ENCODE measurements around the gene LRRC32.
"Not testable (repeated sequence)": the region's sequence is repeated elsewhere in the genome, so short reads cannot be mapped to it uniquely, and the experiment has no call there.

LRRC32 gene

DNA sequence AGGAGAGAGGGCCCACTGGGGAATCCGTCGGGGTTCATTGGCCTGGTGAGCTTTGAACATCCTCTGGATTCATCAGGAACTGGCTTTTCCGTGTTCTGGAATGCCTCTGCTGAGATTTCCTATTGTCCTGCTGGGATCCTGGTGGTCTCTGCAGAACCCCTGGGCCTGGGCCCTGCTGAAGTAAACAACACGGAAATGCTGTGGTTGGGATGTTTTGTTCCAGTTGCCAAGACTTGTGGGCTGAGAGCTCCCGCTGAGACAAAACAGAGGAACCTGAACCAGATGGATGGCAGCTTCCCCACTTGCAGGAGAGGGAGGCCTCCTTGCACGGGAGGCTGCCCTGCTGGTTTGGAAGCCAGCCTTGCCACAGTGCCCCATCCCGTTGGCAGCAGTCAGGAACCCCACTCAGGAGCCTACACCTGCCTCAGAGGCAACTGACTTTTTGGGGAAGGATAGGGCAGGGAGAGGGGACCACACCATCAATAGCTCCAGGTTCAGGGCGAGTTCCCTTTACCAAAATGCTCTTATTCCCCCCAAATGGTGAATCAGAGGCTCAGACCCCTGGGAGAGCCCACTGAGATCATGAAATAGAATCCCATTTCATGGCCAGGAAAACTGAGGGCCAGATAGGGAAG lies 60.7 kb downstream of the LRRC32 start:
- peak; percentile 78 for DNase-seq

DNA sequence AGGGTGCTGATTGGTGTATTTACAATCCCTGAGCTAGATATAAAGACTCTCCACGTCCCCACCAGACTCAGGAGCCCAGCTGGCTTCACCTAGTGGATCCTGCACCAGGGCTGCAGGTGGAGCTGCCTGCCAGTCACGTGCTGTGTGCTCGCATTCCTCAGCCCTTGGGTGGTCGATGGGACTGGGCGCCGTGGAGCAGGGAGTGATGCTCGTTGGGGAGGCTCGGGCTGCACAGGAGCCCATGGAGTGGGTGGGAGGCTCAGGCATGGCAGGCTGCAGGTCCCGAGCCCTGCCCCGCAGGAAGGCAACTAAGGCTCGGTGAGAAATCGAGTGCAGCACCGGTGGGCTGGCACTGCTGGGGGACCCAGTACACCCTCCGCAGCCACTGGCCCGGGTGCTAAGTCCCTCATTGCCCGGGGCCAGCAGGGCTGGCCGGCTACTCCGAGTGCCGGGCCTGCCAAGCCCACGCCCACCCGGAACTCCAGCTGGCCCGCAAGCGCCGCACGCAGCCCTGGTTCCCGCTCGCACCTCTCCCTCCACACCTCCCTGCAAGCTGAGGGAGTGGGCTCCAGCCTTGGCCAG lies 61.6 kb downstream of the LRRC32 start:
- DNase-seq, result not testable (repeated sequence)

DNA sequence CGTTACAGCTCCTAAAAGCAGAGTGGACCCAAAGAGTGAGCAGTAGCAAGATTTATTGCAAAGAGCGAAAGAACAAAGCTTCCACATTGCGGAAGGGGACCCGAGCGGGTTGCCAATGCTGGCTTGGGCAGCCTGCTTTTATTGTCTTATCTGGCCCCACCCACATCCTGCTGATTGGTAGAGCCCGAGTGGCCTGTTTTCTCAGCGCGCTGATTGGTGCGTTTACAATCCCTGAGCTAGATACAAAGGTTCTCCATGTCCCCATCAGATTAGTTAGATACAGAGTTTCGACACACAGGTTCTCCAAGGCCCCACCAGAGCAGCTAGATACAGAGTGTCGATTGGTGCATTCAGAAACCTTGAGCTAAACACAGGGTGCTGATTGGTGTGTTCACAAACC lies 62.3 kb downstream of the LRRC32 start:
- DNase-seq, result not testable (repeated sequence)

Data from fibroblast of skin of scalp (primary cell).